D721Med (cell line): ENCODE data around the gene RALGPS1.

Experiments
- DNase-seq: peaks from one replicate; pipeline ENCODE4 v3.0.0; 2011; ENCODE audit warnings: low spot score; ENCODE audit not compliant: insufficient read length
- FAIRE-seq: peaks from 2 replicates; lab custom pipeline; 2011; peaks lifted over from hg19 to GRCh38; lab: Jason Lieb, UNC
- TF ChIP-seq, protein P1 (sequence below): IDR thresholded peaks from 2 replicates; pipeline ENCODE4 v1.5.1; 2012; ENCODE audit warnings: mild to moderate bottlenecking, control low read depth; ENCODE audit not compliant: insufficient read depth; ENCODE audit errors: missing control alignments

Gene RALGPS1

DNA sequence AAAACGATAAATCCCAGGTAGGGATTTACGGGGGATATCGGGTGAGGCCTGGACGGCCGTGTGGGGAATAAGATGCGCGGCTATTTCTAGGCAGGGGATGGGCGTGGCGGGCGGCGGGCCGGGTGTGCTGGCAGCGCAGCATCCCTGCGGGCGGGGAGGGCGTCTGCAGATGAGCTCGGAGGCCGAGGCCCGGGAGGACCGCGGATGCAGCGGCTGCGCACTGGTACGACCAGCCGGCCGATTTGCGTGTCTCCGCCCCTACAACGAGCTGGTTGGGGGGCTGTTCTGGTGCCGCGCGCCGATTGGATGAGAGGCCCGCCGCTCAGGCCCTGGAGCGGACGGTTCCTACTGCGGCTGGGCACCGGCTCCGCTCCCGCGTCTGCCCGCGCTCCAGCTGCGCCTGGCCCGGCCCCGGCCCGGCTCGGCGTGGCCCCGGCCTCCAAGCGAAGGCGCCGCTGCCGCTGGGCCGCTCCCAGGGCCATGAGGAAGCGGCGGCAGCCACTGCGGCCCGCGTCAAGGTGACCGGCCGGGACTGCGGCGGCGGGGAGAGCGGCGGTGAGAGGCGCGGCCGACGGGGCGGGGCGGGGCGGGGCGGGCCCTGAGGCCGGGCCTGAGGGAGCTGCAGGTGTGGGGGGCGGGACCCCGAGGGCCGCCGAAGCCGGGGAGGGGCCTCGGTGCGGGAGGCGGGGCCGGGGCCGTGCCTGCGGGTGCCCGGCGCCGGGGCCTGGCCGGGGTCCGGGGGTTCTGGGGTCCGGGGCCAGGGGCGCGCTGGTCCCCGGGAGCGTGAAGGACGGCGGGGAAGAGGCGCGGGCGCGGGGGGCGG lies at the start of gene RALGPS1:
RALGPS1 (plus strand) TSS at position 325 of the 823 bp plus-strand sequence. CDS start 47,508 bp downstream, outside the sequence.
- peak; percentile 88 for DNase-seq
- TF ChIP-seq, protein P1, sequence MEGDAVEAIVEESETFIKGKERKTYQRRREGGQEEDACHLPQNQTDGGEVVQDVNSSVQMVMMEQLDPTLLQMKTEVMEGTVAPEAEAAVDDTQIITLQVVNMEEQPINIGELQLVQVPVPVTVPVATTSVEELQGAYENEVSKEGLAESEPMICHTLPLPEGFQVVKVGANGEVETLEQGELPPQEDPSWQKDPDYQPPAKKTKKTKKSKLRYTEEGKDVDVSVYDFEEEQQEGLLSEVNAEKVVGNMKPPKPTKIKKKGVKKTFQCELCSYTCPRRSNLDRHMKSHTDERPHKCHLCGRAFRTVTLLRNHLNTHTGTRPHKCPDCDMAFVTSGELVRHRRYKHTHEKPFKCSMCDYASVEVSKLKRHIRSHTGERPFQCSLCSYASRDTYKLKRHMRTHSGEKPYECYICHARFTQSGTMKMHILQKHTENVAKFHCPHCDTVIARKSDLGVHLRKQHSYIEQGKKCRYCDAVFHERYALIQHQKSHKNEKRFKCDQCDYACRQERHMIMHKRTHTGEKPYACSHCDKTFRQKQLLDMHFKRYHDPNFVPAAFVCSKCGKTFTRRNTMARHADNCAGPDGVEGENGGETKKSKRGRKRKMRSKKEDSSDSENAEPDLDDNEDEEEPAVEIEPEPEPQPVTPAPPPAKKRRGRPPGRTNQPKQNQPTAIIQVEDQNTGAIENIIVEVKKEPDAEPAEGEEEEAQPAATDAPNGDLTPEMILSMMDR: no peak
- FAIRE-seq: no peak

- DNase-seq (no peak), FAIRE-seq (no peak)
- TF ChIP-seq, protein P1: no peak
Observed at GRCh38 chr9:126869368-126869767, 45.2 kb upstream of the RALGPS1 start.

GRCh38 chr9:126872516-126872915 lies 42.1 kb upstream of the RALGPS1 start:
- FAIRE-seq (no peak), DNase-seq (no peak)
- TF ChIP-seq, protein P1: no peak

GRCh38 chr9:126874546-126875314 lies 39.9 kb upstream of the RALGPS1 start:
- FAIRE-seq: no peak
- TF ChIP-seq, protein P1: no peak
- no peak for DNase-seq

- TF ChIP-seq, protein P1: no peak
- DNase-seq: no peak
- FAIRE-seq: no peak
Observed at GRCh38 chr9:126875756-126876510, 38.6 kb upstream of the RALGPS1 start.

DNA sequence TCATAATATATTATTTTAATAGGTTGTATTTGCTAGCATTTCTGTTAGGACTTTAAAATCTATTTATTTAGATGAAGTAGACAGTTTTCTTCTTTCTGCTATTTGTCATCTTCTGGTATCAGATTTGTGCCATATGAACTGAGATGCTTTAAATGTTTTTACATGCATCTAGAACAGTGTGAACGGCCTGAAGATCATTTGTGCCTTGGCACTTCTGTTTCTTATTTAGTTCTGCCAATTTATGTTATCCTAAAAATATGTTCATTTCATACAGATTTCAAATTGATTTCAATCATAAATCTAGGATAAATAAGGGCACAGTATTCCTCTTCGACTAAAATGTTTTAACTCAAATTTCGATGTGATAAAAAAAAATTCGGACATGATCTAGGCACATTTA lies 38.1 kb upstream of the RALGPS1 start:
- DNase-seq (no peak), FAIRE-seq (no peak)
- TF ChIP-seq, protein P1: no peak
